GM20000 (cell line): ENCODE results near the gene ANKDD1A.

ENCODE experiments used
- DNase-seq: peaks from one replicate; pipeline ENCODE4 v3.0.0; 2012; ENCODE audit warnings: low spot score
- CTCF ChIP-seq: IDR thresholded peaks from 2 replicates; pipeline ENCODE4 v1.5.1; 2012; ENCODE audit warnings: mild to moderate bottlenecking, control low read depth; ENCODE audit errors: extremely low read depth, missing control alignments

Gene ANKDD1A

GRCh38 chr15:64915518-64916227 lies 4.0 kb downstream of the ANKDD1A start:
- no peak for TF ChIP-seq CTCF
- no peak for DNase-seq

GRCh38 chr15:64916365-64916764 lies 4.7 kb downstream of the ANKDD1A start:
- TF ChIP-seq CTCF, result no peak
- DNase-seq, result no peak

GRCh38 chr15:64917211-64917610 lies 5.5 kb downstream of the ANKDD1A start:
- no peak for DNase-seq
- no peak for TF ChIP-seq CTCF

- no peak for TF ChIP-seq CTCF
- DNase-seq, result no peak
Observed at GRCh38 chr15:64919721-64920120, 8.0 kb downstream of the ANKDD1A start.

GRCh38 chr15:64921711-64922110 lies 10.0 kb downstream of the ANKDD1A start:
- no peak for TF ChIP-seq CTCF
- DNase-seq, result no peak

GRCh38 chr15:64923546-64923945 lies 11.8 kb downstream of the ANKDD1A start:
- TF ChIP-seq CTCF, result no peak

GRCh38 chr15:64925335-64926330 lies 13.9 kb downstream of the ANKDD1A start:
- DNase-seq, result no peak
- TF ChIP-seq CTCF, result no peak

More at GRCh38 chr15:64923546-64923945, 11.8 kb downstream of the ANKDD1A start:
- DNase-seq, result no peak
